RWPE1 (cell line): ENCODE measurements around the gene ERP27.

ENCODE experiments used
- CTCF ChIA-PET: fragments of 350-600 bp; sonication (Branson Sonifier 250); formaldehyde crosslinking; extraction: SDS; loops from one replicate; lab custom pipeline; 2021; lab: Yijun Ruan, JAX
- POLR2A ChIA-PET: fragments of 400-600 bp; formaldehyde crosslinking; extraction: SDS; loops from one replicate; lab custom pipeline; 2020; ENCODE audit warnings: antibody characterized with exemption; ENCODE audit not compliant: low non-redundant PET; lab: Yijun Ruan, JAX
- DNase-seq: peaks from one replicate; pipeline ENCODE4 v3.0.0; 2012; ENCODE audit warnings: low spot score
- H3K27ac ChIP-seq: fragments of 450-650 bp; 2 replicates; pipeline ENCODE4 v1.5.1; 2017
- CTCF ChIP-seq: fragments of 450-650 bp; conservative IDR thresholded peaks from 2 replicates; pipeline ENCODE4 v1.5.1; 2017; ENCODE audit warnings: low read depth, mild to moderate bottlenecking

The ERP27 gene

GRCh38 chr12:14886271-14886670 is 52.1 kb downstream of the ERP27 start:
- POLR2A ChIA-PET: no interaction called here
- no peak for DNase-seq
- no peak overlapping the region for H3K27ac ChIP-seq
- TF ChIP-seq CTCF: no peak
- CTCF ChIA-PET: no interaction called here

- CTCF ChIA-PET: no interaction called here
- POLR2A ChIA-PET: no interaction called here
Measured at GRCh38 chr12:14885718-14886221, 52.6 kb downstream of the ERP27 start, which contains the start of gene MGP. TSS of gene MGP (minus strand) at chr12:14885854. CDS start at chr12:14885791, 63 bp downstream.

GRCh38 chr12:14884458-14884878 is 53.9 kb downstream of the ERP27 start:
- H3K27ac ChIP-seq: no peak overlapping the region
- DNase-seq: peak; percentile 14
- ChIA-PET POLR2A (no interaction called here), CTCF (no interaction called here)
- no peak for TF ChIP-seq CTCF

More at GRCh38 chr12:14885718-14886221, 52.6 kb downstream of the ERP27 start, which contains the start of gene MGP:
- TF ChIP-seq CTCF: no peak
- DNase-seq: no peak
- no peak within 1 kb of the TSS for H3K27ac ChIP-seq

GRCh38 chr12:14883686-14884085 is 54.7 kb downstream of the ERP27 start:
- no peak for TF ChIP-seq CTCF
- ChIA-PET POLR2A (no interaction called here), CTCF (interaction anchor here (0.7 kb wide), 1 partner anchor 1171 kb away, joined by 4 read pairs; no protein-coding TSS in a partner anchor)
- no peak overlapping the region for H3K27ac ChIP-seq
- no peak for DNase-seq

- ChIA-PET CTCF (no interaction called here), POLR2A (no interaction called here)
- no peak for DNase-seq
- TF ChIP-seq CTCF: no peak
- no peak overlapping the region for H3K27ac ChIP-seq
Measured at GRCh38 chr12:14880890-14881453, 57.4 kb downstream of the ERP27 start.

- POLR2A ChIA-PET: no interaction called here
- DNase-seq: no peak
- no peak overlapping the region for H3K27ac ChIP-seq
- CTCF ChIA-PET: no interaction called here
- no peak for TF ChIP-seq CTCF
Measured at GRCh38 chr12:14879222-14879933, 59.0 kb downstream of the ERP27 start.
